Activated naive CD4-positive, alpha-beta T cell treated with anti-CD3 and anti-CD28 coated beads for 36 hours (primary cell): ENCODE results near the gene LAMTOR2. TPM values are rescaled to one million over a fixed set of nuclear protein-coding genes. Genes with fewer than 3 reads are reported as not detected.

Experiments
- CTCF ChIA-PET: fragments of 350-600 bp; sonication (Branson Sonifier 250); formaldehyde crosslinking; loops from one replicate; lab custom pipeline; 2021; ENCODE audit warnings: antibody characterized with exemption; lab: Charles Lee
- DNase-seq: peaks from one replicate; pipeline ENCODE4 v3.0.0-alpha.2; 2020
- H3K27ac Mint-ChIP-seq: one replicate; pipeline ENCODE4 v1.8.0; 2021; ENCODE audit warnings: mild to moderate bottlenecking, mixed read lengths
- H3K27me3 Mint-ChIP-seq: one replicate; pipeline ENCODE4 v1.8.0; 2021; ENCODE audit warnings: low read depth, mixed read lengths
- H3K36me3 Mint-ChIP-seq: one replicate; pipeline ENCODE4 v1.8.0; 2021; ENCODE audit warnings: low read depth, mixed read lengths
- H3K4me1 Mint-ChIP-seq: one replicate; pipeline ENCODE4 v1.8.0; 2021; ENCODE audit warnings: low read depth, mixed read lengths
- H3K4me3 Mint-ChIP-seq: one replicate; pipeline ENCODE4 v1.8.0; 2021; ENCODE audit warnings: mild to moderate bottlenecking, moderate library complexity, mixed read lengths
- H3K9me3 Mint-ChIP-seq: one replicate; pipeline ENCODE4 v1.8.0; 2021; ENCODE audit warnings: mixed read lengths
- intact Hi-C: fragments of 100-400 bp; cut with micrococcal nuclease; formaldehyde crosslinking; loops from one replicate; pipeline ENCODE4 v1.15.1; 2023
- total RNA-seq, 2 experiments: library from RNA; stranded (reverse); gene quantifications; one replicate each; pipeline ENCODE4 v1.2.3, GENCODE V29; 2021

Gene LAMTOR2
- total RNA-seq, 2 experiments from 2014 or later, result 54.9 to 55.9 TPM

DNA sequence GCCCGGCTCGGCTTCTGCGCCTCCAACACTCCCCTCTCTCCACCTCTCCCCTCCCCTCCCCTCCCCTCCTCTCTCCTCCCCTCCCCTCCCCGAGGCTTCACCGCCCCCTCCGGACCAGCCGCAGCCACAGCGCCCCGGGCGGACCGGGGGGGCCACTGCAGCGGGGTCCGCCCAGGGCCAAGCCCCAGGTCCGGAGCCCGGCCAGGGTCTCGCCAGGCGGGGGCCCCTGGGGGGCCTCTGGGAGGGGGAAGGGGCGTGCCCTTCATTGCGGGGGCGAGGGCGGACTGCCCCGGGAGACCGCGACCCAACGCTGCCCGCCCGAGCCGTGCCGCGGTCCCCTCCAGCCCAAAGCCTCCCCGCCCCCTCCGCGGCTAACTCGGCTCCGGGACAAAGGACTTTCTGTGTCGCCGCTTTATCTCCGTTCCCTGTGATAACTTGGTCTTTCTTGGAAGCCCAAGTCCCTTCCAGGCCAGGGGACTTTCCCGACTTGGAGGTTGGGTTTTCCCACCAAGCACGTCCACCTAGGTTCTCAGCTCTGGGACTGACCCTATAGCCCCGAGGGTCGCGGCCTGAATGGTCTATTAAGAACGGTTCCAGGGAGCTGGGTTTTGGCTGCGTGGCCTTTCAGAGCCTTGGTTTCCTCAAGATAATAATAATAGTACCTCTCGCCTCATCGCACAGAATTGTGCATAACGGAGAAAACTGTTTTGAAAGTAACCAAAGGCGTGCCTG, 648 bp upstream of the LAMTOR2 start, which contains the start of gene UBQLN4:
TSS of gene UBQLN4 (minus strand) at position 31 of the 732 bp plus-strand sequence. CDS start 97 bp downstream, outside the sequence.
- Mint-ChIP-seq H3K27me3 (no peaks in the 10 kb centered on the region), H3K4me3 (peak within 1 kb of the TSS; percentile 92), H3K4me1 (peaks cover 24% of the 10 kb centered on the region), H3K27ac (peak within 1 kb of the TSS; percentile 93), H3K9me3 (no peaks in the 10 kb centered on the region), H3K36me3 (peaks cover 13% of the 10 kb centered on the region)
- peak; percentile 90 for DNase-seq
- CTCF ChIA-PET, result interaction anchor here (0.6 to 0.7 kb wide), 3 partner anchors 16 to 520 kb away, joined by 3 to 5 read pairs (median 3); no protein-coding TSS in a partner anchor
- intact Hi-C loops, result loop anchor here (1.0 to 10.0 kb wide), 14 partner anchors 12 to 745 kb away; partner anchors contain the start of genes CCT3, FDPS, KHDC4 and MEX3A

DNA sequence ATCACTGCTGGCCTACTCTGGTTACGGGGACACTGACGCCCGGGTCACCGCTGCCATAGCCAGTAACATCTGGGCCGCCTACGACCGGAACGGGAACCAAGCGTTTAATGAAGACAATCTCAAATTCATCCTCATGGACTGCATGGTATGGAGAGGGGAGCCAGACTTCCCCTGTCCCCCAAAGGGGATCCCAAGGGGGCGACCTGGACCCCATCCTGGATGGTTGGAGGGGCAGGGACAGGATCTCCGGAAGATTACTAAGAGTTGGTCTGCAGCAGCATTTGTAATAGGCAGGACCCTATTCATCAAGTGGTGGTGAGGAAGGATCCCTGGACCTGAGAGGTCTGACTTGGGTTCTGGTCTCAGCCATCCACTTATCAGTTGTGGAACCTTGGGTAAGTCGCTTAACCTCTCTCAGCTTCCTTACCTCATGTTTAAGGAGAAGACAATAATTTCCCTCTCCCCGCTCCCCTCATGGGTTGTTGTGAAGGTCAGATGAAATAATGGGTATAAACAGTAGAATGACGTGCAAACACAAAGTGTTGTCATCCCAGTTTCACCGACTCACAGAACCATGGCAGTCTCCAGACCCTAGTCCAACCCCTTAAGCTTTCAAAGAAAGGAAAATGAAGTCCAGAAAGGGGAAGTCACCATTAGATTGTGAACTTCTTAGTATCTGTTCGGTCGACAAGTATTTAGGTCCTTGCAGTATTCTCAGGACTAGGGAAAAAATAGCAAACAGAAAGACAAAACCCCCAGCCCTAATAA, 883 bp downstream of the LAMTOR2 start:
- Mint-ChIP-seq H3K36me3 (peaks cover 5% of the 10 kb centered on the region), H3K9me3 (no peaks in the 10 kb centered on the region), H3K4me3 (peak overlapping the region; percentile 92), H3K27me3 (no peaks in the 10 kb centered on the region), H3K4me1 (peaks cover 24% of the 10 kb centered on the region), H3K27ac (peak overlapping the region; percentile 93)
- no peak for DNase-seq
- intact Hi-C loops, result loop anchor here (2.0 to 10.0 kb wide), 4 partner anchors 71 to 747 kb away; partner anchors contain the start of gene FDPS
- CTCF ChIA-PET, result no interaction called here

DNA sequence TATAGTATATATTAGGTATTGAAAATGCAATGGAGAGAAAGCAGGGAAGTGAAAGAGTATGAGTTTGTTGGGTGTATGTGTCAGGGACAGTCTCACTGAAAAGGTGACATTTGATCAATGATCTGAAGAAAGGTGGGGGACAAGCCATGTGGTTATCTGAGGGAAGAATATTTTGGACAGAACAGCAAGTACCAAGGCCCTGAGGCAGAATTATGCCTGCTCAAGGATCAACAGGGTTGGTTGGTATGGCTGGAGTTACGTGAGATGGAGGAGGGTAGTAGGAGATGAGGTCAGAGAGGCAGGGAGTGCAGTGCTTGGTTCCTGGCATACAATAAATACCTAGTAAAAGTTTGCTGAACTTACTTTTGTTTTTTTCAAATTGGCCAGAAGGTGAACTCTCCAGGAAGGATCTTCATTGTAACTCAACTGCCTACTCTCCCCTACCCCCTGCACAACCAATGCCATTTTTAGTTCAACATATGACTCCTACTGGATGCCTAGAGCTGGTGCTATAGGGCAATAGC, 1.8 kb downstream of the LAMTOR2 start:
- no peak for DNase-seq
- H3K9me3 Mint-ChIP-seq, result no peaks in the 10 kb centered on the region
- H3K27ac Mint-ChIP-seq, result no peak overlapping the region
- intact Hi-C loops, result loop anchor here (10.0 kb wide), 1 partner anchor 422 kb away; no protein-coding TSS in a partner anchor
- no peaks in the 10 kb centered on the region for H3K27me3 Mint-ChIP-seq
- peak overlapping the region; percentile 3 for H3K4me3 Mint-ChIP-seq
- peaks cover 5% of the 10 kb centered on the region for H3K36me3 Mint-ChIP-seq
- CTCF ChIA-PET, result no interaction called here
- H3K4me1 Mint-ChIP-seq, result peaks cover 26% of the 10 kb centered on the region

DNA sequence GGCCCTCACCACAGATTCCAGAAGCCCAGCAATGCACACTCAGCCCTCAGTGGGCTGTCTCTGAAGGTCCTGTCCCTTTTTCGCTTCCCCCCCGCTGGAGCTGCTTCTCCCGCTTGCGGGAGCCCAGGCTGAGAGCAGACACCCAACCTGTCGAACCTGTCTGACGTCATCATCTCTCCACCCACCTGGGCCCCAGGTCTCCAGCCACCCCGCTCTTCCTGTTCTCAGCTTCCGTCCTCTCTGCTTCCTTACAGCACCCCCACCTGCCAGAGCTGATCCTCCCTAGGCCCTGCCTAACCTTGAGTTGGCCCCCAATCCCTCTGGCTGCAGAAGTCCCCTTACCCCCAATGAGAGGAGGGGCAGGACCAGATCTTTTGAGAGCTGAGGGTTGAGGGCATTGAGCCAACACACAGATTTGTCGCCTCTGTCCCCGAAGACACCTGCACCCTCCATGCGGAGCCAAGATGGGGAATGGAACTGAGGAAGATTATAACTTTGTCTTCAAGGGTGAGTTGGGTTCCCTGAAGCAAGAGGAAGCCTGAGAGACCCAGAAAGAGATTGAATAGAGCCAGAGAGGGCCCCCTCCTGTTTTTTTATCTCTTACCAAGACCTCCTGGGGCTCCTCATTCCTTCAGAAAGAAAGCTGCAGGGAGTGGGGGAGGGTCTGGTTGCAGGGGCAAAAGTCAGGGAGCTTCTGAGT, 6.5 kb downstream of the LAMTOR2 start, which contains the start of gene RAB25:
TSS of gene RAB25 (plus strand) at position 224 of the 700 bp plus-strand sequence. CDS start at position 465, 241 bp downstream.
- CTCF ChIA-PET, result interaction anchor here (0.7 kb wide), 2 partner anchors 14 to 30 kb away, joined by 3 to 4 read pairs; no protein-coding TSS in a partner anchor

DNA sequence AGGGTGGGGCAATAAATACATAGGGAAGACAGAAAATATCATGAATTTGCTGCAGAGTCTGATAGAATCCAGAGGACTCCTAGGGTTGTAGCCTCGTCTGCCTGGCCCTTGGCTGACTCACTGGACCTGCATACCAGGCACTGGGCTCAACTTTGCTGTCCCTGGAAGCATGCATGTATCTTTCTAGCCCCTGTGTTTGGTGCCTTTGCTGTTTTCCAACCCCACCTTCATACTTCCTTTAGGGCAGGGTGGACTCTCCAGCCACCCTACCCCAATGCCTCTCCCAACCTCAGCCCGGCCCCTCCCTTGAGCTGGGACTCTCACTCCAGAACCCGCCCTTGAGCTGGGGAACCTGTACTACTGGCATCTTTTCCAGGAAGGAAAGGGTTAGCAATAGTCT, 7.6 kb downstream of the LAMTOR2 start:
- intact Hi-C loops, result no loop called here
- DNase-seq, result no peak
- Mint-ChIP-seq H3K4me3 (no peak overlapping the region), H3K27me3 (no peaks in the 10 kb centered on the region), H3K9me3 (no peaks in the 10 kb centered on the region), H3K27ac (no peak overlapping the region), H3K36me3 (peaks cover 3% of the 10 kb centered on the region), H3K4me1 (peaks cover 14% of the 10 kb centered on the region)
- CTCF ChIA-PET, result interaction anchor here (0.7 kb wide), 2 partner anchors 17 to 324 kb away, joined by 3 read pairs; no protein-coding TSS in a partner anchor

More for the DNA sequence above, 6.5 kb downstream of the LAMTOR2 start, which contains the start of gene RAB25:
- peaks cover 13% of the 10 kb centered on the region for H3K4me1 Mint-ChIP-seq
- no peak within 1 kb of the TSS for H3K27ac Mint-ChIP-seq
- no peaks in the 10 kb centered on the region for H3K9me3 Mint-ChIP-seq
- intact Hi-C loops, result no loop called here
- H3K27me3 Mint-ChIP-seq, result no peaks in the 10 kb centered on the region
- peaks cover 5% of the 10 kb centered on the region for H3K36me3 Mint-ChIP-seq
- DNase-seq, result no peak
- H3K4me3 Mint-ChIP-seq, result no peak within 1 kb of the TSS

DNA sequence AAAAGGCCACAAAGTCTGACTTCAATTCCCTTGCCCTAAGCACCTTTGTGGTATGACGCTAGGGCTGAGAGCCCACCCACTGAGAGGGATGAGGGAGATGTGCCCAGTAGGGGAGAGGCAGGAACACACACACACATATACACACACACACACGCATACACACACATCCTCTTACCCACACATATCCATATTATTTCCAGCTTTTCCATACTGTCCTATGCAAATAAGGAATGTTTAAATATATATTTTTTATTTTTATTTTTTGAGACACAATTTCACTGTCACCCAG, 9.4 kb downstream of the LAMTOR2 start:
- Mint-ChIP-seq H3K4me3 (no peak overlapping the region), H3K27me3 (no peaks in the 10 kb centered on the region), H3K36me3 (no peaks in the 10 kb centered on the region), H3K4me1 (peaks cover 14% of the 10 kb centered on the region), H3K27ac (no peak overlapping the region), H3K9me3 (no peaks in the 10 kb centered on the region)
- no peak for DNase-seq
- intact Hi-C loops, result no loop called here
- CTCF ChIA-PET, result interaction anchor here (0.6 to 1.4 kb wide), 4 partner anchors 11 to 734 kb away, joined by 3 to 5 read pairs (median 4); partner anchors contain the start of gene SSR2

DNA sequence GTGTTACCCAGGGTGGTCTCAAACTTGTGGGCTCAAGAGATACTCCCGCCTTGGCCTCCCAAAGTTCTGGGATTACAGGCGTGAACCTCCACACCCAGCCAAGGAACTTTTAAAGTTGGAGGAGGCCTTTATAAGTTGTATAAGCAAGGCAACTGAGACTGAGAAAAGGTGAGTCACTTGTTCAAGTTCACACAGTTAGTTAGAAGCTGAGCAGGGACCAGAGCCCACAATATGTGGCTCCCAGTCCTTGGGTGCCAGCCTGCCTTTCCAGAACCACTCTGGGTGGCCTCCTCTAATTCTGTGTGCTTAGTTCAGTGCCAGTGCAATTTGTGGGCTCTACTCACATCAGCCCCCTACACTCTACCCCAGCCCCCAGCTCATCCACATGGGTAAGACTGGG, 10.0 kb downstream of the LAMTOR2 start:
- CTCF ChIA-PET, result interaction anchor here (0.6 to 2.6 kb wide), 12 partner anchors 10 to 735 kb away, joined by 3 to 16 read pairs (median 3); partner anchors contain the start of gene SSR2
- Mint-ChIP-seq H3K27me3 (no peaks in the 10 kb centered on the region), H3K27ac (no peak overlapping the region), H3K36me3 (no peaks in the 10 kb centered on the region), H3K9me3 (no peaks in the 10 kb centered on the region), H3K4me1 (peaks cover 14% of the 10 kb centered on the region), H3K4me3 (no peak overlapping the region)
- intact Hi-C loops, result no loop called here
- no peak for DNase-seq

DNA sequence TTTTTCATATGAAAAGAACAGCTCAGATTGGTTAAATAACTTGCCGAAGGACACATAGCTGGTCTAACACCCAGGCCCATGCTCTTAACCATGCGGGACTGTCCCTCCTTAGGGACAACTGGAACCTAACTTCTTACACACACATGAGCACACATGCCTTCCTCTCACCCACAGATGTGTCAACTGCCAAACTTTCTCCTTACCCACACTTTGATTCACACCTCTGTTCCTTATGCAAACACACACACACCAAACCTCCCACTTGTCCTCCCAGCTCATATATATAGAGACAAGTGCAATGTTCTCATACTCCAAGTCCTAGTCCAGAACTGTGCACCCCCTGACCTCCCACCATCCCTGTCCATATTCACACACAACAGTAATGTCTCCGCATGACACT, 10.6 kb downstream of the LAMTOR2 start:
- H3K4me3 Mint-ChIP-seq, result no peak overlapping the region
- no peaks in the 10 kb centered on the region for H3K27me3 Mint-ChIP-seq
- no peak for DNase-seq
- CTCF ChIA-PET, result interaction anchor here (0.6 to 2.6 kb wide), 13 partner anchors 11 to 273 kb away, joined by 3 to 16 read pairs (median 3); partner anchors contain the start of gene SSR2
- H3K9me3 Mint-ChIP-seq, result no peaks in the 10 kb centered on the region
- no peak overlapping the region for H3K27ac Mint-ChIP-seq
- H3K36me3 Mint-ChIP-seq, result no peaks in the 10 kb centered on the region
- H3K4me1 Mint-ChIP-seq, result peaks cover 14% of the 10 kb centered on the region
- intact Hi-C loops, result no loop called here

DNA sequence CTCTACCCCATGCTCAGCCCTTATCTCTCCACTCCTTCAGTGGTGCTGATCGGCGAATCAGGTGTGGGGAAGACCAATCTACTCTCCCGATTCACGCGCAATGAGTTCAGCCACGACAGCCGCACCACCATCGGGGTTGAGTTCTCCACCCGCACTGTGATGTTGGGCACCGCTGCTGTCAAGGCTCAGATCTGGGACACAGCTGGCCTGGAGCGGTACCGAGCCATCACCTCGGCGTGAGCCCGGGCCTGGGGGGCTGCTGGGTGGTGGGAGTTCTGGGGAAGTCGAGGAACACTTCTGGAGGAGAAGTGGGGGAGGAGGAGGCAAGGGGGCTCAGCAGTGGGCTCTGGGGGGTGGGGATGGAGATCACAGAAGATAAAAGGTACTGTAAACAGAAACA, 11.3 kb downstream of the LAMTOR2 start:
- H3K9me3 Mint-ChIP-seq, result no peaks in the 10 kb centered on the region
- no peak for DNase-seq
- H3K4me3 Mint-ChIP-seq, result no peak overlapping the region
- CTCF ChIA-PET, result interaction anchor here (0.6 to 2.6 kb wide), 27 partner anchors 9 to 277 kb away, joined by 3 to 19 read pairs (median 4); partner anchors contain the start of gene KHDC4
- H3K27ac Mint-ChIP-seq, result no peak overlapping the region
- no peaks in the 10 kb centered on the region for H3K36me3 Mint-ChIP-seq
- no peaks in the 10 kb centered on the region for H3K27me3 Mint-ChIP-seq
- peaks cover 14% of the 10 kb centered on the region for H3K4me1 Mint-ChIP-seq
- intact Hi-C loops, result loop anchor here (1.0 kb wide), 5 partner anchors 12 to 132 kb away; partner anchors contain the start of genes KHDC4 and LAMTOR2

DNA sequence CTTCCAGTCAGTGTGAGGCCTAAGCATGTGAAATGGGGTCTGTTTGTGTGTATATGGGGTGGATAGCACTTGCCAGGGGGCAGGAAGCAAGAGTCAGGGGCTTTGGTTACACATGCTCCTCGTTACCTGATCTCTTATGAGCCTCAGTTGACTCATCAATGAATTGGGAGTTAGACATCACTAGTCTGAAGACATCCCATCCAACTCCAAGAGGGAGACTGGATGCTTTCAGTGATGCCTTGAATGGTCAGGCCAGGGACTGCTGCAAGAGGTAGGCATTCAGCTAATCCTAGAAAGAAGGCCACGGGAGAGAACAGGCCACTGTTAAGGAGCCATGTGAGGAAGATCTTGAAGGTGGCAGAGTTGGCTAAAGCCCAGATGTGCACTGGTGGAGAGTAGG, 12.7 kb downstream of the LAMTOR2 start:
- Mint-ChIP-seq H3K4me3 (no peak overlapping the region), H3K27ac (no peak overlapping the region), H3K36me3 (no peaks in the 10 kb centered on the region), H3K9me3 (no peaks in the 10 kb centered on the region), H3K4me1 (peaks cover 12% of the 10 kb centered on the region), H3K27me3 (no peaks in the 10 kb centered on the region)
- CTCF ChIA-PET, result interaction anchor here (0.5 to 2.6 kb wide), 14 partner anchors 12 to 165 kb away, joined by 3 to 19 read pairs (median 7); partner anchors contain the start of gene KHDC4
- intact Hi-C loops, result no loop called here
- DNase-seq, result no peak
